K562 (cell line): ENCODE data around the gene AMT. TPM values are rescaled to one million over a fixed set of nuclear protein-coding genes. Genes with fewer than 3 reads are reported as not detected.

Source experiments
- ATAC-seq: fragments of 200-7000 bp; cut with Tn5 transposase; 3 replicates; pipeline ENCODE4 v1.9.1; 2020; ENCODE audit warnings: moderate library complexity
- BruUV-seq: library from RNA; stranded (reverse); fragments of 400-500 nt; replicated peaks from 2 replicates; lab custom pipeline; 2021; lab: Mats Ljungman, UMichigan
- CTCF ChIA-PET: fragments of 300-600 bp; formaldehyde crosslinking; extraction: SDS; loops from one replicate; lab custom pipeline; 2021; ENCODE audit warnings: low intra/inter-chr PET ratio; lab: Yijun Ruan, JAX
- POLR2A ChIA-PET: fragments of 300-600, 350-650 bp; sonication (Branson Sonifier 250); formaldehyde crosslinking; extraction: SDS; loops from one replicate; lab custom pipeline; 2021; ENCODE audit warnings: antibody characterized with exemption, inconsistent platforms; lab: Yijun Ruan, JAX
- DNase-seq, 4 experiments: peaks; one replicate each; pipeline versions ENCODE4 v3.0.0 to v3.0.0-alpha.2; 2011 to 2018; ENCODE audit warnings: low spot score in 3 of 4, mixed read lengths in 3 of 4; ENCODE audit errors: extremely low read depth in 1 of 4
- FAIRE-seq: peaks from 2 replicates; lab custom pipeline; 2011; peaks lifted over from hg19 to GRCh38; lab: Jason Lieb, UNC
- H2AFZ ChIP-seq: 2 replicates; pipeline ENCODE4 v1.6.0; 2011; ENCODE audit warnings: low read depth, low read length, control low read depth, inconsistent platforms
- H3K27ac ChIP-seq: fragments of 200-600 bp; 3 replicates; pipeline ENCODE4 v1.8.0; 2011; ENCODE audit warnings: low read depth, mild to moderate bottlenecking, control low read depth, inconsistent platforms, low read length, moderate library complexity, mixed read lengths; ENCODE audit errors: extremely low read depth
- H3K27me3 ChIP-seq, 2 experiments: fragments of 300-600 bp in 1 of 2; 2 replicates in 1 of 2; 3 replicates in 1 of 2; pipeline versions ENCODE4 v1.6.0 to v1.8.0; 2011; ENCODE audit warnings: inconsistent platforms in 2 of 2, low read length in 2 of 2, mild to moderate bottlenecking in 1 of 2, mixed read lengths in 1 of 2, moderate library complexity in 1 of 2; ENCODE audit not compliant: control insufficient read depth in 2 of 2, insufficient read depth in 2 of 2
- H3K36me3 ChIP-seq: fragments of 300-600 bp; 3 replicates; pipeline ENCODE4 v1.8.0; 2011; ENCODE audit warnings: mild to moderate bottlenecking, low read length, inconsistent platforms; ENCODE audit not compliant: control insufficient read depth, insufficient read depth
- H3K4me1 ChIP-seq, 2 experiments: fragments of 200-600 bp in 1 of 2; replicated peaks in 1 of 2; 2 replicates in 1 of 2; 3 replicates in 1 of 2; pipeline versions ENCODE4 v1.5.1 to v1.8.0; 2011; ENCODE audit warnings: inconsistent platforms in 2 of 2, low read length in 2 of 2, mild to moderate bottlenecking in 1 of 2, mixed read lengths in 1 of 2, moderate library complexity in 1 of 2; ENCODE audit not compliant: control insufficient read depth in 2 of 2, insufficient read depth in 2 of 2
- H3K4me2 ChIP-seq: 2 replicates; pipeline ENCODE4 v1.6.1; 2011; ENCODE audit warnings: low read length, control low read depth, inconsistent platforms, mixed read lengths; ENCODE audit not compliant: insufficient read depth
- H3K4me3 ChIP-seq: fragments of 200-600 bp; sonication (generic), shearing (Covaris generic); 2 replicates; pipeline ENCODE4 v1.5.1; 2016; ENCODE audit warnings: control low read depth, inconsistent platforms
- H3K79me2 ChIP-seq: fragments of 200-600 bp; 3 replicates; pipeline ENCODE4 v1.8.0; 2011; ENCODE audit warnings: low read length, inconsistent platforms; ENCODE audit not compliant: control insufficient read depth, insufficient read depth
- H3K9ac ChIP-seq, 2 experiments: 2 replicates each; pipeline versions ENCODE4 v1.6.0 to v1.6.1; 2011; ENCODE audit warnings: low read depth in 2 of 2, low read length in 2 of 2, control low read depth in 1 of 2, inconsistent platforms in 1 of 2, mild to moderate bottlenecking in 1 of 2, mixed read lengths in 1 of 2; ENCODE audit not compliant: insufficient read depth in 1 of 2
- H3K9me1 ChIP-seq: one replicate; pipeline ENCODE4 v1.6.0; 2011; ENCODE audit warnings: inconsistent platforms, mild to moderate bottlenecking, low read length, moderate library complexity; ENCODE audit not compliant: control insufficient read depth, insufficient read depth
- H3K9me3 ChIP-seq: replicated peaks from 2 replicates; pipeline ENCODE4 v1.5.1; 2011; ENCODE audit warnings: low read depth, low read length, inconsistent platforms; ENCODE audit not compliant: control insufficient read depth, insufficient read depth
- H4K20me1 ChIP-seq: replicated peaks from 2 replicates; pipeline ENCODE4 v1.6.1; 2011; ENCODE audit warnings: low read length, inconsistent platforms, mixed read lengths; ENCODE audit not compliant: control insufficient read depth, insufficient read depth
- JUND ChIP-seq, 2 experiments: IDR thresholded peaks; 2 replicates in 1 of 2; 3 replicates in 1 of 2; pipeline ENCODE4 v1.6.1; 2011; ENCODE audit warnings: borderline replicate concordance in 2 of 2, low read depth in 2 of 2, low read length in 2 of 2, improper control_type of control experiment in 1 of 2, missing biosample characterization in 1 of 2, missing genetic modification characterization in 1 of 2, missing genetic modification reagents in 1 of 2
- NR2C1 ChIP-seq, 2 experiments: fragments of 450-650 bp; IDR thresholded peaks; 2 replicates each; pipeline ENCODE4 v1.6.1; 2017; ENCODE audit warnings: mild to moderate bottlenecking in 2 of 2, antibody characterized with exemption in 1 of 2, inconsistent platforms in 1 of 2, missing compliant biosample characterization in 1 of 2, missing genetic modification characterization in 1 of 2
- NR2C2 ChIP-seq, 2 experiments: fragments of 200-800 bp in 1 of 2; sonication (Bioruptor generic) in 1 of 2; sonication (generic) in 1 of 2; formaldehyde crosslinking in 1 of 2; IDR thresholded peaks; 2 replicates each; pipeline versions ENCODE4 v1.6.1 to v1.8.0; 2016 to 2022; ENCODE audit warnings: mild to moderate bottlenecking in 1 of 2, missing compliant biosample characterization in 1 of 2, missing genetic modification characterization in 1 of 2, missing genetic modification reagents in 1 of 2
- WGBS: fragments of 100-300 bp; shearing (Covaris generic); methylation state at CpG from one replicate; pipeline ENCODE4 v1.1.6; 2016; ENCODE audit warnings: low coverage, mixed read lengths; ENCODE audit not compliant: insufficient coverage; ENCODE audit errors: missing lambda C conversion rate; 5-methylcytosine and 5-hydroxymethylcytosine counted together
- in situ Hi-C: fragments of 300-500 bp; cut with MboI; formaldehyde crosslinking; loops from 4 replicates; pipeline ENCODE4 v1.15.0; 2018; ENCODE audit warnings: inconsistent platforms, mixed read lengths
- intact Hi-C: fragments of 100-400 bp; cut with micrococcal nuclease; formaldehyde crosslinking; loops from 2 replicates; pipeline ENCODE4 v1.14.2; 2022
- polyA plus RNA-seq, 8 experiments: library from polyadenylated mRNA; depleted of rRNA in 4 of 8; stranded (reverse) in 5 of 8; unstranded in 3 of 8; fragments of >200 nt; fragmentation: Nextera tagmentation in 2 of 8; fragmentation: Illumina TruSeq in 1 of 8; extraction: Ambion mirVana in 2 of 8; extraction: Trizol in 1 of 8; gene quantifications; 2 replicates each; pipeline versions ENCODE4 v1.2.1 to v1.2.3, GENCODE V29; 2011 to 2014; ENCODE audit warnings: inconsistent platforms in 1 of 8, missing spikeins in 1 of 8
- total RNA-seq, 7 experiments: library from RNA; depleted of rRNA in 6 of 7; stranded (reverse); fragments of >200 nt in 6 of 7; fragmentation: Illumina TruSeq in 2 of 7; extraction: Trizol in 2 of 7; gene quantifications; 2 replicates each; pipeline versions ENCODE4 v1.2.1 to v1.2.3, GENCODE V29; 2011 to 2021; ENCODE audit warnings: low replicate concordance in 1 of 7
- TF ChIP-seq, protein P1 (sequence below), 2 experiments: IDR thresholded peaks; 2 replicates each; pipeline ENCODE4 v1.6.1; 2012; ENCODE audit warnings: improper control_type of control experiment in 2 of 2, low read depth in 2 of 2, low read length in 2 of 2, borderline replicate concordance in 1 of 2

Gene AMT
- total and polyA plus RNA-seq, 9 of the 15 experiments (the other 6 are each of a cell fraction or from before 2014, with no cell fraction given) = 0.14 to 2.1 (median 0.52) TPM

- TF ChIP-seq JUND (IDR thresholded peaks at IDR 0.05; ENCODE audit: borderline replicate concordance, low read depth, low read length) (peak; percentile 65; the same call in 1 of the 2 replicates), JUND (tag; IDR thresholded peaks at IDR 0.05; ENCODE audit: borderline replicate concordance, low read depth, low read length) (no peak; the same call in 2 of the 3 replicates)
Observed at GRCh38 chr3:49462222-49462621, 39.9 kb upstream of the AMT start (continued).

- in situ Hi-C loops = no loop called here
- TF ChIP-seq NR2C1 (IDR thresholded peaks at IDR 0.05) (0 out of 2 replicates have a peak, but pooled peaks have one; percentile 32), NR2C1 (tag; IDR thresholded peaks at IDR 0.05) (peak; percentile 65), NR2C2 (CRISPR knock-in tag; IDR thresholded peaks at IDR 0.05) (no peak), NR2C2 (tag; IDR thresholded peaks at IDR 0.05) (0 out of 2 replicates have a peak, but pooled peaks have one; percentile 20)
- TF ChIP-seq, protein P1, sequence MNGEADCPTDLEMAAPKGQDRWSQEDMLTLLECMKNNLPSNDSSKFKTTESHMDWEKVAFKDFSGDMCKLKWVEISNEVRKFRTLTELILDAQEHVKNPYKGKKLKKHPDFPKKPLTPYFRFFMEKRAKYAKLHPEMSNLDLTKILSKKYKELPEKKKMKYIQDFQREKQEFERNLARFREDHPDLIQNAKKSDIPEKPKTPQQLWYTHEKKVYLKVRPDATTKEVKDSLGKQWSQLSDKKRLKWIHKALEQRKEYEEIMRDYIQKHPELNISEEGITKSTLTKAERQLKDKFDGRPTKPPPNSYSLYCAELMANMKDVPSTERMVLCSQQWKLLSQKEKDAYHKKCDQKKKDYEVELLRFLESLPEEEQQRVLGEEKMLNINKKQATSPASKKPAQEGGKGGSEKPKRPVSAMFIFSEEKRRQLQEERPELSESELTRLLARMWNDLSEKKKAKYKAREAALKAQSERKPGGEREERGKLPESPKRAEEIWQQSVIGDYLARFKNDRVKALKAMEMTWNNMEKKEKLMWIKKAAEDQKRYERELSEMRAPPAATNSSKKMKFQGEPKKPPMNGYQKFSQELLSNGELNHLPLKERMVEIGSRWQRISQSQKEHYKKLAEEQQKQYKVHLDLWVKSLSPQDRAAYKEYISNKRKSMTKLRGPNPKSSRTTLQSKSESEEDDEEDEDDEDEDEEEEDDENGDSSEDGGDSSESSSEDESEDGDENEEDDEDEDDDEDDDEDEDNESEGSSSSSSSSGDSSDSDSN (IDR thresholded peaks at IDR 0.05; ENCODE audit: borderline replicate concordance in 1 of 2, low read depth in 2 of 2, low read length in 2 of 2) = no peak
- no peak for ATAC-seq
Observed at GRCh38 chr3:49461443-49462171, 39.3 kb upstream of the AMT start.

More at GRCh38 chr3:49461443-49462171, 39.3 kb upstream of the AMT start:
- ChIA-PET CTCF (no interaction called here), POLR2A (no interaction called here)
- WGBS = 14% methylated on average over 1 of the region's 1 CpG
- H3K27me3 ChIP-seq = no peaks in the 10 kb centered on the region
- no TSS peak for BruUV-seq
- H3K4me2 ChIP-seq = no peak overlapping the region
- H3K79me2 ChIP-seq = no peaks in the 10 kb centered on the region
- peak overlapping the region; percentile 59; the same call in 1 of the 3 replicates for H3K27ac ChIP-seq
- intact Hi-C loops = no loop called here
- peak overlapping the region in 1 of 2 experiments; percentile 43; a peak in 1 of 4 replicates for H3K9ac ChIP-seq
- H3K9me1 ChIP-seq = no peaks in the 10 kb centered on the region
- peaks cover 18 to 19% of the 10 kb centered on the region in 2 experiments; a peak in 4 of 5 replicates for H3K4me1 ChIP-seq
- DNase-seq (peak in 1 of 4 experiments; percentile 3), FAIRE-seq (no peak)
- no peaks in the 10 kb centered on the region for H3K36me3 ChIP-seq
- H3K4me3 ChIP-seq = no peak overlapping the region
- H2AFZ ChIP-seq = peak overlapping the region; percentile 74
- no peaks in the 10 kb centered on the region for H4K20me1 ChIP-seq
- no peaks in the 10 kb centered on the region for H3K9me3 ChIP-seq
